ENCODE measurements around the gene SPATA31D4. TPM values are rescaled to one million over a fixed set of nuclear protein-coding genes. Genes with fewer than 3 reads are reported as not detected.
"Not testable (repeated sequence)": the region's sequence is repeated elsewhere in the genome, so short reads cannot be mapped to it uniquely, and the experiment has no call there.

The SPATA31D4 gene
- total RNA-seq, 2 experiments from 2014 or later, result not detected

DNA sequence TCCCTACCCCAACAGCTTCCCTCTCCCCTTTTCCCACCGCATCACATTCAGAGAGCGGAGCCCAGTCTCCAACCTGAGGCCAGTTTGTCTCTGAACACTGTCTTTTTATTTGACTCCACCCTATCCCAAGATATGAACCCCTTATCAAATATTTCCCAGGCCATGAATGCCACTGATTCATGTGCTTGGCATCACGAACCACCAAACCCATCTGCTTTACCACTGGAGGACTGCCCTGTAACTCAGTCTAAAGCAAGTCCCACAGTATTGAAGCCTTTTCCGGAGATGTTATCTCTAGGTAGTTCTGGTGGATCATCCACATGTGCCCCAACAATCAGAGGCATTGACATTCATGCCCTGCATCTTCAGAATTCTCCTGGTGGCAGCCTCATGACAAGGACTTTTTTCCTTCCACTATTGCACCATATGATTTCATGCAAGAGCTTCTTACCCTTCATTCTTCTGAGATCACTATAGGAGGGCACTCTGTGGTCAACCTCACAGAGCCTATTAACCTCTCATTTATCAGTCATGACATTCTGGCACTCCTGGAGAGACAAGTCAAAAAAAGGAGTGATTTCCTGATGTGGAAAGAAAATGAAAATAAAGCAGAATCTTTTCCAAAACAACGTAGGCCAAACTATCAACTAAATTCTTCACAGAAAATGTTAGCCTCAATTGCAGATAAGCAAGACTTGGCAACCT, 12.3 kb upstream of the SPATA31D4 start:
- ATAC-seq (no peak), DNase-seq (no peak)
- Mint-ChIP-seq H3K9me3 (no peaks in the 10 kb centered on the region), H3K36me3 (ENCODE audit: low read depth) (no peaks in the 10 kb centered on the region), H3K4me3 (no peak overlapping the region), H3K27ac (no peak overlapping the region), H3K27me3 (peaks cover 3% of the 10 kb centered on the region), H3K4me1 (ENCODE audit: low read depth) (no peaks in the 10 kb centered on the region)
- ChIA-PET CTCF (no interaction called here), POLR2A (no interaction called here)
- TF ChIP-seq, protein P1, sequence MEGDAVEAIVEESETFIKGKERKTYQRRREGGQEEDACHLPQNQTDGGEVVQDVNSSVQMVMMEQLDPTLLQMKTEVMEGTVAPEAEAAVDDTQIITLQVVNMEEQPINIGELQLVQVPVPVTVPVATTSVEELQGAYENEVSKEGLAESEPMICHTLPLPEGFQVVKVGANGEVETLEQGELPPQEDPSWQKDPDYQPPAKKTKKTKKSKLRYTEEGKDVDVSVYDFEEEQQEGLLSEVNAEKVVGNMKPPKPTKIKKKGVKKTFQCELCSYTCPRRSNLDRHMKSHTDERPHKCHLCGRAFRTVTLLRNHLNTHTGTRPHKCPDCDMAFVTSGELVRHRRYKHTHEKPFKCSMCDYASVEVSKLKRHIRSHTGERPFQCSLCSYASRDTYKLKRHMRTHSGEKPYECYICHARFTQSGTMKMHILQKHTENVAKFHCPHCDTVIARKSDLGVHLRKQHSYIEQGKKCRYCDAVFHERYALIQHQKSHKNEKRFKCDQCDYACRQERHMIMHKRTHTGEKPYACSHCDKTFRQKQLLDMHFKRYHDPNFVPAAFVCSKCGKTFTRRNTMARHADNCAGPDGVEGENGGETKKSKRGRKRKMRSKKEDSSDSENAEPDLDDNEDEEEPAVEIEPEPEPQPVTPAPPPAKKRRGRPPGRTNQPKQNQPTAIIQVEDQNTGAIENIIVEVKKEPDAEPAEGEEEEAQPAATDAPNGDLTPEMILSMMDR (IDR thresholded peaks at IDR 0.05), result no peak
- intact Hi-C loops (cut with micrococcal nuclease), result no loop called here

GRCh38 chr9:81918507-81918906, 9.7 kb upstream of the SPATA31D4 start:
- intact Hi-C loops (cut with micrococcal nuclease); H3K4me1 Mint-ChIP-seq (ENCODE audit: low read depth); H3K4me3 Mint-ChIP-seq; POLR2A ChIA-PET; H3K36me3 Mint-ChIP-seq (ENCODE audit: low read depth); ATAC-seq; H3K27me3 Mint-ChIP-seq; CTCF ChIA-PET; H3K9me3 Mint-ChIP-seq; DNase-seq; H3K27ac Mint-ChIP-seq: not testable (repeated sequence)

- H3K27ac Mint-ChIP-seq; CTCF ChIA-PET; H3K9me3 Mint-ChIP-seq; H3K4me1 Mint-ChIP-seq (ENCODE audit: low read depth); ATAC-seq; H3K27me3 Mint-ChIP-seq; DNase-seq; POLR2A ChIA-PET; intact Hi-C loops (cut with micrococcal nuclease); H3K36me3 Mint-ChIP-seq (ENCODE audit: low read depth); H3K4me3 Mint-ChIP-seq: not testable (repeated sequence)
Observed at GRCh38 chr9:81930147-81930546, 1.9 kb downstream of the SPATA31D4 start.

DNA sequence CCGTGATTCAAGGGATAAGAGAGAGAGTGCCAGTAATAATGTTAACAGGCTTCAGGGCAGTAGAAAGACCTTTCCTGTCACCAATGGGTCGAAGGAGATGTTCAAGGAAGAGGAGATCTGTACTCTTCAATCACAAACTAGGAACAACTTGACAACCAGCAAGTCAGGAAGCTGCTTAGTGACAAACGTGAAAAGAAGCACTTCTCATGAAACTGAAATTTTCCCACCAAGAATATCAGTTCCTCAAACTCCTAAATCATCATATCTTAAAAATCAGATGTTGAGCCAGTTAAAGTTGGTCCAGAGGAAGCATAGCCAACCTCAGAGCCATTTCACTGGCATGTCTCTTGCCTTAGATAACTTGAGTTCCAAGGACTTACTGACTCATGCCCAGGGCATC, 5.3 kb downstream of the SPATA31D4 start:
- H3K27me3 Mint-ChIP-seq; H3K4me1 Mint-ChIP-seq (ENCODE audit: low read depth); POLR2A ChIA-PET; ATAC-seq; CTCF ChIA-PET; H3K27ac Mint-ChIP-seq; H3K9me3 Mint-ChIP-seq; DNase-seq; intact Hi-C loops (cut with micrococcal nuclease); H3K36me3 Mint-ChIP-seq (ENCODE audit: low read depth); H3K4me3 Mint-ChIP-seq: not testable (repeated sequence)

- POLR2A ChIA-PET; H3K4me1 Mint-ChIP-seq (ENCODE audit: low read depth); H3K27me3 Mint-ChIP-seq; DNase-seq; ATAC-seq; H3K9me3 Mint-ChIP-seq; CTCF ChIA-PET; H3K27ac Mint-ChIP-seq; H3K36me3 Mint-ChIP-seq (ENCODE audit: low read depth); intact Hi-C loops (cut with micrococcal nuclease); H3K4me3 Mint-ChIP-seq: not testable (repeated sequence)
Observed at GRCh38 chr9:81943393-81943792, 15.2 kb downstream of the SPATA31D4 start, which contains the start of gene SPATA31D3. Gene SPATA31D3, plus strand, starts transcription at chr9:81943500. Its CDS starts 86 bp downstream, at chr9:81943586.

DNA sequence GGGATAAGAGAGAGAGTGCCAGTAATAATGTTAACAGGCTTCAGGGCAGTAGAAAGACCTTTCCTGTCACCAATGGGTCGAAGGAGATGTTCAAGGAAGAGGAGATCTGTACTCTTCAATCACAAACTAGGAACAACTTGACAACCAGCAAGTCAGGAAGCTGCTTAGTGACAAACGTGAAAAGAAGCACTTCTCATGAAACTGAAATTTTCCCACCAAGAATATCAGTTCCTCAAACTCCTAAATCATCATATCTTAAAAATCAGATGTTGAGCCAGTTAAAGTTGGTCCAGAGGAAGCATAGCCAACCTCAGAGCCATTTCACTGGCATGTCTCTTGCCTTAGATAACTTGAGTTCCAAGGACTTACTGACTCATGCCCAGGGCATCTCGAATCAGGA, 20.4 kb downstream of the SPATA31D4 start:
- POLR2A ChIA-PET; H3K27ac Mint-ChIP-seq; H3K9me3 Mint-ChIP-seq; H3K4me3 Mint-ChIP-seq; intact Hi-C loops (cut with micrococcal nuclease); H3K27me3 Mint-ChIP-seq; H3K36me3 Mint-ChIP-seq (ENCODE audit: low read depth); H3K4me1 Mint-ChIP-seq (ENCODE audit: low read depth); ATAC-seq; DNase-seq; CTCF ChIA-PET: not testable (repeated sequence)

- TF ChIP-seq, protein P1 (IDR thresholded peaks at IDR 0.05), result no peak
- ATAC-seq, result no peak
- Mint-ChIP-seq H3K4me3 (no peak overlapping the region), H3K36me3 (ENCODE audit: low read depth) (no peaks in the 10 kb centered on the region), H3K27ac (no peak overlapping the region), H3K27me3 (no peaks in the 10 kb centered on the region), H3K9me3 (peaks cover 20% of the 10 kb centered on the region), H3K4me1 (ENCODE audit: low read depth) (no peaks in the 10 kb centered on the region)
- intact Hi-C loops (cut with micrococcal nuclease), result no loop called here
- ChIA-PET CTCF (no interaction called here), POLR2A (no interaction called here)
- DNase-seq, result no peak
Observed at GRCh38 chr9:81953096-81953495, 24.9 kb downstream of the SPATA31D4 start.

Data from activated CD8-positive, alpha-beta T cell treated with anti-CD3 and anti-CD28 coated beads for 36 hours (primary cell).